RWPE2 (cell line): Measurements from ENCODE around the gene ZNF26.

Source experiments
- ATAC-seq: fragments of 200-7000 bp; cut with Tn5 transposase; 3 replicates; pipeline ENCODE4 v1.9.1; 2021; ENCODE audit warnings: low read depth
- DNase-seq: peaks from one replicate; pipeline ENCODE4 v3.0.0-alpha.2; 2020; ENCODE audit warnings: low spot score
- H3K27ac ChIP-seq: fragments of 450-650 bp; 2 replicates; pipeline ENCODE4 v1.5.1; 2017; ENCODE audit warnings: mild to moderate bottlenecking; ENCODE audit not compliant: poor library complexity, severe bottlenecking
- H3K27me3 ChIP-seq: fragments of 250-450 bp; sonication (Bioruptor Pico); 2 replicates; pipeline ENCODE4 v1.5.1; 2021; ENCODE audit warnings: mild to moderate bottlenecking, moderate library complexity; ENCODE audit not compliant: insufficient read depth, poor library complexity, severe bottlenecking
- H3K36me3 ChIP-seq: fragments of 250-450 bp; sonication (Bioruptor Pico); 2 replicates; pipeline ENCODE4 v1.5.1; 2020; ENCODE audit warnings: low read depth, mild to moderate bottlenecking, moderate library complexity
- H3K4me1 ChIP-seq: fragments of 250-450 bp; sonication (Bioruptor Pico); 2 replicates; pipeline ENCODE4 v1.5.1; 2021; ENCODE audit warnings: mild to moderate bottlenecking, moderate library complexity; ENCODE audit not compliant: insufficient read depth, poor library complexity, severe bottlenecking
- H3K4me3 ChIP-seq: fragments of 250-450 bp; sonication (Bioruptor Pico); 2 replicates; pipeline ENCODE4 v1.5.1; 2021; ENCODE audit warnings: mild to moderate bottlenecking, moderate library complexity; ENCODE audit not compliant: severe bottlenecking
- H3K9me3 ChIP-seq: fragments of 250-450 bp; sonication (Bioruptor Pico); 2 replicates; pipeline ENCODE4 v1.5.1; 2021; ENCODE audit warnings: mild to moderate bottlenecking, moderate library complexity; ENCODE audit not compliant: severe bottlenecking
- TF ChIP-seq, protein P1 (sequence below): fragments of 450-650 bp; IDR thresholded peaks from one replicate; pipeline ENCODE4 v1.5.1; 2017; ENCODE audit warnings: mild to moderate bottlenecking, moderate library complexity; ENCODE audit not compliant: poor library complexity, severe bottlenecking

ZNF26 gene

DNA sequence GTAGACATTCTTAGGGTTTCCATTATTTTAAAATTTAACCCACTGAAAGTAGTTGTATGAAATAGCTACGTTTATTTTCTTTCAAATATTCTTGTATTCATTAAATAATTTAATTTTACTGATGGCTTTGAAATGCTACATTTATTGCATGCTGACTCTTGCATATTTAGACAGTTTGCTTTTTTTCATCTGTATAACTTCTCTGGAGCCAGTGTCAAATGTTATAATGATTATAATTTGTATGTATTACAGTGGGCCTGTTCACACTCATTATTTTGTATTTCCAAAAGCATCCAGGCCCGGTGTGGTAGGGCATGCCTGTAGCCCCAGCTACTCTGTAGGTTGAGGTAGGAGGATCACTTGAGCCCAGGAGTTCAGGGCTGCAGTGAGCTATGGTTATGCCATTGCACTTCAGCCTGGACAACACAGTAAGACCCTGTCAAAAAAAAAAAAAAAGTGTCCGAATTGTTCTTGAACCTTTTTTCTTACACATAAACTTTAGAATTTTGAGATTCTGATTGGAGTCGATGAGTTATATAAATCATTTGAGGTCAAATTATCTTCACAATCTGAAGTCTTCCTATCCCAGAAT, 52.0 kb downstream of the ZNF26 start:
- Histone ChIP-seq H3K4me3 (peak overlapping the region; percentile 55), H3K27ac (peak overlapping the region; percentile 92), H3K36me3 (peaks cover 48% of the 10 kb centered on the region), H3K9me3 (peaks cover 33% of the 10 kb centered on the region), H3K27me3 (no peaks in the 10 kb centered on the region), H3K4me1 (peaks cover 3% of the 10 kb centered on the region)
- ATAC-seq (no peak), DNase-seq (no peak)
- TF ChIP-seq, protein P1, sequence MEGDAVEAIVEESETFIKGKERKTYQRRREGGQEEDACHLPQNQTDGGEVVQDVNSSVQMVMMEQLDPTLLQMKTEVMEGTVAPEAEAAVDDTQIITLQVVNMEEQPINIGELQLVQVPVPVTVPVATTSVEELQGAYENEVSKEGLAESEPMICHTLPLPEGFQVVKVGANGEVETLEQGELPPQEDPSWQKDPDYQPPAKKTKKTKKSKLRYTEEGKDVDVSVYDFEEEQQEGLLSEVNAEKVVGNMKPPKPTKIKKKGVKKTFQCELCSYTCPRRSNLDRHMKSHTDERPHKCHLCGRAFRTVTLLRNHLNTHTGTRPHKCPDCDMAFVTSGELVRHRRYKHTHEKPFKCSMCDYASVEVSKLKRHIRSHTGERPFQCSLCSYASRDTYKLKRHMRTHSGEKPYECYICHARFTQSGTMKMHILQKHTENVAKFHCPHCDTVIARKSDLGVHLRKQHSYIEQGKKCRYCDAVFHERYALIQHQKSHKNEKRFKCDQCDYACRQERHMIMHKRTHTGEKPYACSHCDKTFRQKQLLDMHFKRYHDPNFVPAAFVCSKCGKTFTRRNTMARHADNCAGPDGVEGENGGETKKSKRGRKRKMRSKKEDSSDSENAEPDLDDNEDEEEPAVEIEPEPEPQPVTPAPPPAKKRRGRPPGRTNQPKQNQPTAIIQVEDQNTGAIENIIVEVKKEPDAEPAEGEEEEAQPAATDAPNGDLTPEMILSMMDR, result no peak

DNA sequence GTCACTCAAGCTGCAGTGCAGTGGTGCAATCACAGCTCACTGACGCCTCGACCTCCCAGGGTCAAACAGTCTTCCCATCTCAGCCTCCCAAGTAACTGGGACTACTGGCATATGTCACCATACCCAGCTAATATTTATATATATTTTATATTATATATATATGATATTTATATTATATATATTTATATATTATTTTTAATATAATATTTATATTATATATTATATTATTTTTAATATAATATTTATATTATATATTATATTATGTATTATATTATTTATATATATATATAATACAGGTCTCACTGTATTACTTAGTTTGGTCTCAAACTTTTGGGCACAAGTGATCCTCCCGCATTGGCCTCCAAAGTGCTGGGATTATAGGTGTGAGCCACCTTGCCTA, 60.5 kb downstream of the ZNF26 start:
- Histone ChIP-seq H3K27me3 (no peaks in the 10 kb centered on the region), H3K4me1 (no peaks in the 10 kb centered on the region), H3K4me3 (no peak overlapping the region), H3K36me3 (peaks cover 96% of the 10 kb centered on the region), H3K27ac (no peak overlapping the region), H3K9me3 (peaks cover 48% of the 10 kb centered on the region)
- TF ChIP-seq, protein P1, result no peak
- DNase-seq, result no peak
- no peak for ATAC-seq

DNA sequence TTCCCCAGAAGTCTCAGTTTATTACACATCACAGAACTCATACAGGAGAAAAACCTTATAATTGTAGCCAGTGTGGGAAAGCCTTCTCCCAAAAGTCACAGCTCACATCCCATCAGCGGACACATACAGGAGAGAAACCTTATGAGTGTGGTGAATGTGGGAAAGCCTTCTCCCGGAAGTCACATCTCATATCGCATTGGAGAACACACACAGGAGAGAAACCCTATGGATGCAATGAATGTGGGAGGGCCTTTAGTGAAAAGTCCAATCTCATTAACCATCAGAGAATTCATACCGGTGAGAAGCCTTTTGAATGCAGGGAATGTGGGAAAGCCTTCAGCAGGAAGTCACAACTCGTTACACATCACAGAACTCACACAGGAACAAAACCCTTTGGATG, 71.3 kb downstream of the ZNF26 start:
- H3K4me1 ChIP-seq, result no peaks in the 10 kb centered on the region
- no peak overlapping the region for H3K4me3 ChIP-seq
- no peak overlapping the region for H3K27ac ChIP-seq
- H3K9me3 ChIP-seq, result peaks cover 74% of the 10 kb centered on the region
- TF ChIP-seq, protein P1, result no peak
- no peaks in the 10 kb centered on the region for H3K27me3 ChIP-seq
- peaks cover 47% of the 10 kb centered on the region for H3K36me3 ChIP-seq
- no peak for ATAC-seq
- no peak for DNase-seq

DNA sequence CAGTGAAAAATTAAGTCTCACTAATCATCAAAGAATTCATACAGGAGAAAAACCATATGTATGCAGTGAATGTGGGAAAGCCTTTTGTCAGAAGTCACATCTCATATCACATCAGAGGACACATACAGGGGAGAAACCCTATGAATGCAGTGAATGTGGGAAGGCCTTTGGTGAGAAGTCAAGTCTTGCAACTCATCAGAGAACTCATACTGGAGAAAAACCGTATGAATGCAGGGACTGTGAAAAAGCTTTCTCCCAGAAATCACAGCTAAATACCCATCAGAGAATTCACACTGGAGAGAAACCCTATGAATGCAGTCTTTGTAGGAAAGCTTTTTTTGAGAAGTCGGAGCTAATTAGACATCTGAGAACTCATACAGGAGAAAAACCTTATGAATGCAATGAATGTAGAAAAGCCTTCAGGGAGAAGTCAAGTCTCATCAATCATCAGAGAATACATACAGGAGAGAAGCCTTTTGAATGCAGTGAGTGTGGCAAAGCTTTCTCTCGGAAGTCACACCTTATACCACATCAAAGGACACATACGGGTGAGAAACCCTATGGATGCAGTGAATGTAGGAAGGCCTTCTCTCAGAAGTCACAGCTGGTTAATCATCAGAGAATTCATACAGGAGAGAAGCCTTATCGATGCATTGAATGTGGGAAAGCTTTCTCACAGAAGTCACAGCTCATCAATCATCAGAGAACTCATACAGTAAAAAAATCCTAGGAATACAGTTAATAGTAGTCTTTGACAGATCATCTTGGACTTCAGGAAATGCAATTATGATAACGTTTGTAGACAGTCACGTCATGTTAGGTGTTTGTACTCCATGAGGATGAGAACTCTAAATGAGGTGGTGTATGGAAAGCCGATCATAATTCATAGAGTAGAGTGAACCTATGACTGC, 72.3 kb downstream of the ZNF26 start:
- ATAC-seq (no peak), DNase-seq (no peak)
- no peak overlapping the region for H3K4me3 ChIP-seq
- TF ChIP-seq, protein P1, result no peak
- H3K4me1 ChIP-seq, result no peaks in the 10 kb centered on the region
- peaks cover 78% of the 10 kb centered on the region for H3K9me3 ChIP-seq
- H3K36me3 ChIP-seq, result peaks cover 37% of the 10 kb centered on the region
- no peaks in the 10 kb centered on the region for H3K27me3 ChIP-seq
- no peak overlapping the region for H3K27ac ChIP-seq
